GM18520 (cell line): ENCODE results near the gene PRKAR1B.

Experiments
- ATAC-seq: cut with Tn5 transposase; IDR thresholded peaks from one replicate; pipeline ENCODE4 v1.9.1; 2021; ENCODE audit not compliant: unreplicated experiment

Gene PRKAR1B

DNA sequence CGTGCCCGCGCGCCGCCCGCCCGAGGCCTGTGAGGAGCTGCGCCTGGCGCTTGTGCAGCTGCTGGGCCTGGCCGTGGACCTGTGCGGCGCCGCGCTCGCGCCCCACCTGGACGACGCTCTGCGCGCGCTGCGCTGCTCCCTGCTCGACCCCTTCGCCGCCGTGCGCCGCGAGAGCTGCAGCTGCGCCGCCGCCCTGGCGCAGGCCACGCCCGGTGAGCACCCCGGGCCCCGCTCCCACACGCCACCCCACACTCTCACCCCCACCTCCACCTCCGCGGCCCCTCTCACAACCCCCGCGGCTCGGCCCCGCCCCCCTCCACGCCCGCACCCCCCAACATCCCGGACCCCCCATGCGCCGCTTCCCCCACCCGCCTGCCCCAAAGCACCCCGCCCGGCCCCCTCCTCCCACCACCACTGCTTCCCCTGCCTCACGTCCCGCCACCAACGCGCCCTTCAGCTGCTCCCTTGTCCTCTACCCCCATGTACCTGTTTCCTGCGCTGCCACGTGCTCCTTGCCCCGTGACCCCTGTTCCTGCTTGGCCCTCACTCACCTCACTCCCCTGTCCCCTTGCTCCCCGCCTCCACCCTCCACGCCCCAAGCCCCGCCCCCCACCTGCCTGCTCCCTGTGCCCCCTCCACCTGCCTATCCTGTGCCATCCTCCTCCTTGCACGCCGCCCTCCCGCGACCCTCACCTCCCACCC lies at the start of gene PRKAR1B:
Gene PRKAR1B (minus strand): TSS at position 178 of the 702 bp plus-strand sequence. CDS start 15,776 bp downstream, outside the sequence.
- ATAC-seq, result peak; percentile 28

DNA sequence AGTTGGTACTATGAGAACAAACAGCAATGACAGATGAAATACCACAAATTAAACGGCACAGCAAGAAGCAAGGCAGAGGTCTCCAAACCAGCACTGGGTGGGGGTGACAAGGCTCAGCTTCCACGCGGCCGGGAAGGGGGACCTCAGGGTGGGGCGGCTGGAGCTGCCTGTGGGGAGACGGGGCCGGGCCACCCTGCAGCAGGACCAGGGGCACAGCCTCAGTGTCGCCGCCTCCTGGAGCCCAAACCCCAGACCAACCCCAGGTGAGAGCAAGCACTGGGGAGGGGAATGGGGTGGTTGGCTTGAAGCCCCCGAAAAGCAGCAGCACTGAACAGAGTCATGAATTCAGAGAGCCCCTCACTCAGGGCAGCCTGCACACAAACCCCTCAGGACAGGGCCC lies 49.3 kb upstream of the PRKAR1B start:
- ATAC-seq, result no peak

DNA sequence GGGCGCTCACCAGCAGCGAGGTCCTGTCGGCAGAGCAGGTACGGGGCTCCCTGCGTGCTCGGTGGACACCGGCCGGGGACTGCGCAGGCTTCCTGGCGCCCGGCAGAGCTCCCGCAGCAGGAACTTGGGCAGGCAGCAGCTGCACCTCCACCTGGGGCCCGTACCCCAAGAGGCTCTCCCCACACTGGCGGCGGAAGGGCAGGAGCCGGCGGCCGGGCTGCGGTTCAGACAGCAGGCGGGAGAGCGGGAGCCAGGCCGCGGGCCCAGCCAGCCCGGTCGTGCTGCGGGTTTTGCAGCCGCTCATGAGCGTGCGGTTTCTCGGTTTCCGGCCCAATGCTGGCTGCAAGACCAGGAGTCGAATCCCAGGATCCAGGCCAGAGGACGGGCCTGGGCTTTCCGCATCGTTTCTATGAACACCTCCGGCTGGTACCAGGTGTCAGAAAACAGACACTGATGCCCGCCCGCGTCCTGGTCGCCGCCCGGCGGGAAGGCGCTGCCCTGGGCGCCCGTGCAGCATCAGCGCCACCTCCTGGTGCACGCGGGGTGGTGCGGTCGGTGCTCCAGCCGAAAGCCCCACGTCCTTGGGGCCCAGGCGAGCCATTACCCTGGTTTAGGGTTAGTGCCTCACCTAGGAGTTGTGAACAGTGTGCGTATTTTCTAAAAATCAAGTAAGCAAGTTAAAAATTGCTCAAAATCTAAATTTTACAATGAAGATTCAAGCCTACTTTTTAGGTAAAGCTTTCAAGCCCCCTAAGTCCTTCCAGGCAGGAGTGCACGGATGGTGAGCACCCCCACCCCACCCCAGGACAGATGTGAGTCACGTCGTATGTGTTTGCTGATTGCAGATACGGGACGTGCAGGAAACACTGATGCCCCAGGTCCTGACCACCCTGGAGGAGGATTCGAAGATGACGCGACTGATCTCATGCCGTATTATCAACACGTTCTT lies 47.4 kb upstream of the PRKAR1B start:
- no peak for ATAC-seq

DNA sequence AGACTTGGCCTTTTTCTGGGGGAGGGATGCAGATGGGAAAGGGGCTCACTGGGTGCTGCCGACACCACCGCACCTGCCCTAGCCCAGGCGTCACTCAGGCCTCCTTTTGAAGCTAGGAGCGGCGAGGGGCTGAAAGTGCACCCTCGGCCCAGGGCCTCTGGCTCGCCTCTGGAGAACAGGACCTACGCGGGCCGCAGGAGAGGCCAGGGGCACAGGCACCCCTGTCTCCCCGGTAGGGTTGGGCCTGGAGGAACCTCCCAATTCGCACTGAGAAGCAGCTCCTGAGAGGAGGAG lies 46.5 kb upstream of the PRKAR1B start:
- no peak for ATAC-seq

DNA sequence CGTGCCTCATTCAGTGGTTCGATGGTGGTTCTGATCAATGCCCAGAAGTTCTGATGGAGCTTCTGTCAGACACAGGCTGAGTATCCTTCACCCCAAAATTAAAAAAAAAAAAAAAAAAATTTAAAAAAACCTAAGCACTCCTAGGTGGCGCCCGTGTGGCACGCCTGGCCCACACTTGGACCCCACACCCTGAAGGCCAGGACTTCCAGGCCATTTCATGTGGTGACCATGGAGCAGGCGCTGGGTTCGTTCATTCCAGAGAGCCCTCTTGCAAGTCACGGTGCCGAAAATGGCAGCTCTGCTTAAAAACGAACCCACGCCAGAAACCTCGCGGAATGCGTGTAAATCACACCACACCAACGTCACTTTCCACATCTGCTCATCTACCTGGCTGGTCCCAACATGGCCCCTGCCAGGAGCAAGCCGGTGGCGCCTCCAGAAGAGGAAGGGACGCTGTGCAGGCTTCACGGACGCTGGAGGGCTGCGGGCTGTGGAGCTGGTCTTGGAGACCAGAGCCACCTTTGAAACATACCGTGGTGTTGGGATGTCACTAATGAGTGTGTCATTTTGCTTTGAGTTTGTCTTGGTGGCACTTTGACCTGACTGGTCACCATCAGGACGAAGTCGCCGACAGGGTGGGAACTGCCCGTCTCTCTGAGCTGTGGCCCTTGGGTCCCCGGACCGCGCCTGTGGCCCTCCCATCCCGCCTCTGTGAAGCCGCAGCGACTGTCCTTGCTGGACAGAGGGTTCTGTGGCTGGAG lies 46.0 kb upstream of the PRKAR1B start:
- no peak for ATAC-seq

DNA sequence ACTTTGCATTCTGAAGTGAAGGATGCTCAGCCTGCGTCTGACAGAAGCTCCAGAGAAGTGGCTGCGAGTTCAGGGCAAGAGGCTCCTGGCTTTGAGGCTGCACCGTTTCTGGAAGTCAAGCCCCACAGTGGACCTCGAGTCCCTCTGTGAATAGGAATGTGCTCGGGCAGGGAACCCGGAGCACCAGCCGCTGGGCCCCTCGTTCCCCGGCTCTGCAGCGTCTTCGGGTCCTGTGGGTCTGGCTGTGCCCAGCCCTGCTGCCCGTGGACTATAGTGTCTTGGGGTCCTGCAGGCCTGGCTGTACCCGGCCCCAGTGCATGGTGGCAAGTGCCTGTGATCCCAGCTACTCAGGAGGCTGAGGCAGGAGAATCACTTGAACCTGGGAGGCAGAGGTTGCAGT lies 45.3 kb upstream of the PRKAR1B start:
- no peak for ATAC-seq

DNA sequence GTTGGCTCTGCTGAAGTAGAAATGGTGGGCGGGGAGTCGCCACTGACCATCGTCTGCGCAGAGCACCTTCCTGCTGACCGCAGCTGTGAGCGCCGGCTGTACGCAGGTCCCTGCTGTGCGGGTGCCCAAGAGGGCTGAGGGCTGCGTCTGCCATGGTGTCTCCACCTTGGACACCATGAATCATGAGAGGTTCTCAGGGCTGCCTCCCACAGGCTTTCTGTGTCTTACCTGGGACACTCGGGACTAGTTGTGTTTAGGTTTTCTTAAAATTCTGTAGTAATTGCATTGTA lies 44.9 kb upstream of the PRKAR1B start:
- ATAC-seq, result no peak

DNA sequence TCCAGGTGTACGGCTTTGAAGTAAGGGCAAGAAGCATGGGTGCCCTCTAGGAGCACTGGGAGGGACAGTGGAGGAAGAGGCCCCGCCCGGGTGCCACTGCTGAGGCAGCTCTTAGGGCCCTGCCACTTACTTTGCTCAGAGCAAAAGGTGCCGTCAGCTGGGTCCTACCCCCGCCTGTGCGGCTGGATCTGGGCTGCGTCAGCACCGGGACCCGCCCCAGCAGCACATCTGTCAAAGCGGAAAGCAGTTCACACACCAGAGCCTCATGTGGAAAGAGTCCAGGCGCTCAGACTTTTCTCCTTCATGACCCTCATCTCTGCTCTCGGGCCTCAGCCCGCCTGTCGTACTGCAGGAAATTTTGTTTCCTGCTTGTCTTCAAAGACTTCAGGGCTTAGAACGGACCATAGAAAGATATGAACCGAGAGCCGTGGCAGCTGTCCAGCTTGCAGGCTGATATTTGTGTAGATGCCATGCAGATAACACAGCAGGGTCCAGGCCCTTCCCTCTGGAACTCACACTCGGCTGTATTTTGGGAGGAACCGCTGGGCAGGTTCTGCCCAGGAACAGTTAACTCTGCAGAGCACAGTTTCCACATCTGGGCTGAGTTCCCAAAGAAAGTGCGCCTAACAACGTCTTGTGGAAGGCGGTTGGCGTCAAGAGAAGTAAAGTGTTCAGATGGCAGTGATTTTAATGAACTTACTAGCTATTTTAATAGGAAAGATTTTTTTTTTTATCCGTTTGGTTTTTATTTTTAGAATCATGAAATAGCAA lies 44.3 kb upstream of the PRKAR1B start:
- no peak for ATAC-seq

DNA sequence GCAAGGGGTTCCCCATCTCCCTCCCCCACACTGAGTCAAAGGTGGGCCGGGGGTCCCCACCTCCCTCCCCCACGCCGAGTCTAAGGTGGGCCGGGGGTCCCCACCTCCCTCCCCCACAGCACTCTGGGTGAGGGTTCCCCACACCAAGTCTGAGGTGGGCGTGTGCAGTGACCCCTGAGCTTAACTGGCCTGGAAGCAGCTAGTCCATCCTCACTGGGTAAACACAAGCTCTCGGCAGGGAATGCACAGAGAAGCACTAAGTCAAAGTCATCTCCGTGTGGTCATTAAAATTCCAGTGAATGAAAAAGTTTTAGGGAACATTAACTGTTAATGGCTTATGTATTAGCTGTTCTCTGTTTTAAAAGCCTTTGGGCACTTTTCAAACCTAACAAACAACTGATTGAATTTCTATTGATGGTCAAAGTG lies 43.7 kb upstream of the PRKAR1B start:
- ATAC-seq, result no peak

DNA sequence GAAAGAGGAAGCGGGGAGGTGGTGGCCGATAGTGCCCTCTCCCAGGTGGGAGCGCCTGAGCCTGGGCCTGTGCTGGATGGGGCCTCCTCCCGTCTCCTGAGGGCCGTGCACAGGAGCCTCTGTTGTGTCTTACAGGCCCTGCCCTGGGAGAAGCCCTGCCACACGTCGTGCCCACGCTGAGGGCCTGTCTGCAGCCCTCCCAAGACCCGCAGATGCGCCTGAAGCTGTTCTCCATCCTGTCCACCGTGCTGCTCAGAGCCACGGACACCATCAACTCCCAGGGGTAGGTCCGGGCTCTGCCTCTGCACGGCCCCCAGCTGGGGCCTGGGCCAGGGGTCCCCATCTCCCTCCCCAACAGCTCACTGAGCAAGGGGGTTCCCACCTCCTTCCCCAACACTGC lies 43.3 kb upstream of the PRKAR1B start:
- ATAC-seq, result no peak

DNA sequence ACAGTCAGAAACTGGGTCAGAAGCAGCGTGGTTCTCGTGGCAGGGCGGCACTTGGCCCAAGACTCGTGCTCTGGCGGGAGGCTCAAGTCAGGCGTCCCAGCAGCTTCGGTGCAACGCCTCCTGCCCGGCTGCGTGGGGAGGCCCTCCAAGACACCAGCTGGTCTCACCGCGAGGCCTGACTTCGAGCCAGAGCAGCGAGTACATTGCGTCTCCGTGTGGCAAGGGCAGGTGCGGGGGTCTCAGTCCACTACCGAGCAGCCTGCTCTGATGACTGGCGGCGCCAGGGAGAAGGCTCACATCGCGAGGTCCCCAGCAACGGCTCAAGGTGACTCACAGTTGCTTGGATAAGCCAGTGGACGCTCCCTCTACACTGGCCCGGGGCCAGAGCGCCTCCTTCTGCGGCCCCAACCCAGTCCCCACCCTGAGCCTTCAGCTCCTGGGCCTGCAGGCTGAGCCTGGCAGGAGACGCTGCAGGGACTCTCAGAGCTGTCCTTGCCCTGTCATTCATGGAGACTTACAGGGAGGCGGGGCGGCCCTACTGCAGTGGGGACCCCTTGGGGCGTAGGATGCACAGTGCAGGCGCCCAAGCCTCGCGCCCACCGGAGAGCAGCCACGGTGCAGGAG lies 41.9 kb upstream of the PRKAR1B start:
- ATAC-seq, result no peak

DNA sequence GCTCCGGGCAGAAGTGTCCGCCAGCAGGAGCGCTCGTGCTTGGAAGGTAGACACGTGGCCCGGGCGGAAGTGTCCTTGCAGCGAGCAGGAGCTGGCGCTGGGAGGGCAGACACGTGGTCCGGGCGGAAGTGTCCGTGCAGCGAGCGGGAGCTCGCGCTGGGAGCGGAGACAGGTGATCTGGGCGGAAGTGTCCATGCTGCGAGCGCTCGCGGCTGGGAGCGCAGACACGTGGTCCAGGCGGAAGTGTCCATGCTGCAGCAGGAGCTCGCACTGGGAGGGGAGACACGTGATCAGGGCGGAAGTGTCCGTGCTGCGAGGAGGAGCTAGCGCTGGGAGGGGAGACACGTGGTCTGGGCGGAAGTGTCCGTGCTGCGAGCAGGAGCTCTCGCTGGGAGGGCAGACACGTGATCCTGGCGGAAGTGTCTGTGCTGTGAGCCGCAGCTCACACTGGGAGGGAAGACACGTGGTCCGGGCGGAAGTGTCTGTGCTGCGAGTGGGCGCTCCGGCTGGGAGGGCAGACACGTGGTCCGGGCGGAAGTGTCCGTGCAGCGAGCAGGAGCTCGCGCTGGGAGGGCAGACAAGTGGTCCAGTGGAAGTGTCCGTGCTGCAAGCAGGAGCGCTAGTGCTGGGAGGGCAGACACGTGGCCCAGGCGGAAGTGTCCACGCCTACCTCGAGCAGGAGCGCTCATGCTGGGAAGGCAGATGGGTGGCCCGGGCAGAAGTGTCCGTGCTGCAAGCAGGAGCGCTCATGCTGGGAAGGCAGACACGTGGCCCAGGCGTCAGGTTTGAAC lies 41.1 kb upstream of the PRKAR1B start:
- ATAC-seq, result no peak

DNA sequence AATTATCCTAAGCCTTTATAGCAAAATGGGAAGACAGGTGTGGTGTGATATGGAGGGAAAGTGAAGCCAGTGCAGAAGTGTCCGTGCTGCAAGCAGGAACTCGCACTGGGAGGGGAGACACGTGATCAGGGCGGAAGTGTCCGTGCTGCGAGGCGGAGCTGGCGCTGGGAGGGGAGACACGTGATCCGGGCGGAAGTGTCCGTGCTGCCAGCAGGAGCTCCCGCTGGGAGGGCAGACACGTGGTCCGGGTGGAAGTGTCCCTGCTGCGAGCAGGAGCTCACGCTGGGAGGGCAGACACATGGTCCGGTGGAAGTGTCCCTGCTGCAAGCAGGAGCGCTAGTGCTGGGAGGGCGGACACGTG lies 40.5 kb upstream of the PRKAR1B start:
- ATAC-seq, result no peak

DNA sequence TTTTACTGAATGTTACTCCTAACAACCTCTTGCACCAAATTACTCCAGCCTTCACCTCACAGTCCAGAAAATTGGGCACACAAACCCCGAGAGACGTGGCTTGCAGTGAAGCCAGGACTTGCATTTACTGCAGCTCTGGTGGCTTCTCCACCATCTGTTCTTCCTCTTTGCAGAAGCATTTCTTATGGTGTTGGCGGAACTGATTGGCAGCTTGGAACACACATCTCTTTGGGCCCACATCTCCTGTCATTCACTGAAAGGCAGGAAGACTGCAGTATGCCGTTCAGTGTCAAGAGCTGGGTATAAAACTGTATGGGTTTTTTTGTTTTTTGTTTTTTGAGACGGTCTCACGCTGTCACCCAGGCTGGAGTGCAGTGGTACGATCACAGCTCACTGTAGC lies 38.3 kb upstream of the PRKAR1B start:
- ATAC-seq, result no peak

DNA sequence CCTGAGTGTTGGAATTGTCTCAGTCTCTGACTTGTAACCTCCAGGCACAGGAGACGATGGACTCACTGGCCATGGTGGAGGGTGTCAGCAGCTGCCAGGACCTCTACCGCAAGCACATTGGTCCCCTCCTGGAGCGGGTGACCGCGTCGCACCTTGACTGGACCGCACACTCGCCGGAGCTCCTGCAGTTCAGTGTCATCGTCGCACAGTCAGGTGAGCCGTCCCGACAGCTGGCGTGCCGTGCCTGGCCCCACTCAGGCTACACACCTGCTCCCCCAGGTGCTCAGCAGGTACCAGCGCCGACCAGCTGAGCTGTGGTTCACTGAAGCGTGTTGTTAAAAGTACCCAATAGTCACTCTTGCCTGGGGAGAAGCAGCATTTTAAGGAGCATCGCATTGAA lies 36.7 kb upstream of the PRKAR1B start:
- ATAC-seq, result no peak

DNA sequence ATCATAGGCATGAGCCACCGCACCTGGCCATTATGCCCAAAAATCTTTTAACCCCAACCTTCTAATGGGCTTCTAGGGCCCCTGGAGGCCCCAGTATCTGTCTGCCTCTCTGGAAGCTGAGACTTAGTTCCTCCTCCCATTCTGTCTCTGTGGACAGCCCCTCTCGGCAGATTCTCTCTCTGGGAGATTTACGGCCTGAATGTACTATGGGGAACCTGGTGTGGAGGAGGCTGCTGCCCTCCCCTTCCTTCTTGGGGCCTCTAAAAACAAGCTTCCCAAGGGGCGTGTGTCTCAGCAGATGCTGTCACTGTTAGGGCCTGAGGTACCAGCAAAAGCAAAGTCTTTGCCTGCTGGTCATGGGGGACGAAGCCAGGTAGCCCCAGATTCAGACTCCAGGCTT lies 35.8 kb upstream of the PRKAR1B start:
- no peak for ATAC-seq

DNA sequence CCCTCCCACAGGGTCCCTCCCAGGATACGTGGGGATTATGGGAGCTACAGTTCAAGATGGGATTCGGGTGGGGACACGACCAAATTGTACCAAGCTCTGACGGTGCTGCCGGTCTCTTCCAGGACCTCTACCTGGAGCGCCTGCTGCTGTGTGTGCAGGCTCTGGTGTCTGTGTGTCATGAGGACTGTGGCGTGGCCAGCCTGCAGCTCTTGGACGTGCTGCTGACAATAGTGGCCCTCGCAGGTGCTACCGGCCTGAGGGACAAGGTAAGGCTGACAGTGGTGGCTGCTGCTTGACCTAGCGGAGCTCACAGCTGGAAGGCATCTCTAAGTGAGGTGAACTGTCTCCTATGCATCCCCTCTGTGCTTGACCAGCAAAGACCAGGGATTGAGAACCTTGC lies 34.5 kb upstream of the PRKAR1B start:
- ATAC-seq, result no peak

DNA sequence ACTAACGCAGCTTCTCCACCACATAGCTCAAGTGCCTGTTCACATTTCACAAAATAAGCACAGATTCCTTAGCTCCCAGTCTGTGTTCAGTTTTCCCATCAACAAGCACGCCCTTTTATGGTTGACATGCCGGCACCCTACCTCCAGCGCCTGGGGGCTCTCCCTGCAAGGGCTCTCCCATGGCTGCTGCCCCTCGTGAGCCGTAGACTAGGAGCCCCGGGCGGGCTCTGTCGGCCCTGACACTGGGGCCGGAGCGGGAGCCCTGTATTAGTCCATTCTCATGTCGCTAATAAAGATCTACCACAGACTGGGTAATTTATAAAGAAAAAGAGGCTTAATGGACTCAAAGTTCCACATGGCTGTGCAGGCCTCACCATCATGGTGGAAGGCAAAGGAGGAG lies 34.0 kb upstream of the PRKAR1B start:
- ATAC-seq, result no peak

DNA sequence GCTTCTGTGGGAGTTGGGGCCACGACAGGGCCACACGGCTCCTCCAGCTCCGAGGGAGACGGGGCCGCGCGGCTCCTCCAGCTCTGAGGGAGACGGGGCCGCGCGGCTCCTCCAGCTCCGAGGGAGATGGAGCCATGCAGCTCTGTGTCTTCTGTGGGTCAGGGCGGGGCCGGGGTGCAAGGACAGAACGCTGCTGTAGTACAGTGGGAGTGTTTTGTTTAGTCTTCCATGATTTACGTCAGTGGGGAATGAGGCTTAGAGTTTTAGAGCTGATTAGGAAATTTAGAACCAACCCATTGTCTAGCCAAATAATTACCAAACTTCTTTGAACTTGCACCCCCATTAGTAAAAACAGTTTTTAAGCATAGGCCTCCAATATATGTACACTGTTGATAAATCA lies 32.9 kb upstream of the PRKAR1B start:
- ATAC-seq, result no peak

DNA sequence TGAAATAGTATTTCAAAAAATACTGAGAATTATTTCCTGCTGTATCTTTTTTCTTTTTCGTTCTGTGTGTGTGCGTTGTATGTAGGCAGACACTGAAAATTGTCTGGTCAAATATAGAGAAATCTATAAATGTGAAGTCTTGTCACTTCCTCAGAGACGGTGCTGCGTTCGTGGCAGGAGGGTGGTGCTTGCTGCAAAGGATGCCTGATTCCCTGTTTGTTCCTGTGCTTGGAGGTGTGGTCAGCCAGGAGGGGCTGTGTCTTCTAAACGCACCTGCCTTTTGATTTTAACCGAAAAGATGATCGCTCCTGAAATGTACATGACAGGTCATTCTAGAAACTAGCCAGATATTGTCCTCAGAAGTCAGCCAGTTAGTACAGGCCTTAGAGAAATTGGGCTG lies 32.5 kb upstream of the PRKAR1B start:
- ATAC-seq, result no peak
